ENCODE results near the gene VAMP1.

DNA sequence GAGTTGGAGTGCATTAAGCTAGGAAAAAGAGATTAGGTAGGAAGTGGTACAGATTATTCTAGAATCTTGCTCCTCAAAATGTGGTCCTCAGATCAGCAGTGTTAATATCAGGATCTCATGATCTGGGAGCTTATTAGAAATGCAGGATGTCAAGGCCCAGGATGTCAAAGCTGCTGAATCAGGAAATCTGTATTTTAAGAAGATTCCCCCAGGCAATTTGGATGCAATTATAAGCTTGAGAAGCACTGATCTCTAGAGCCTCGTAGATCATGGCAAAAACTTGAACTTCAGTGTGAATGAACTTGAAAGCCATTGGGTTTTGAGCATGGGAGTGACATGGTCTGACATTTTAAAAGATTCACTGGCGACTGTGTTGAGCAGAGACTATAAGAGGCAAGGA lies 30.0 kb upstream of the VAMP1 start:
- TF ChIP-seq JUNB (IDR thresholded peaks at IDR 0.05) (no peak), RAD21 (IDR thresholded peaks at IDR 0.05; ENCODE audit: insufficient read depth, low read depth, low read length) (no peak), NR2C2 (IDR thresholded peaks at IDR 0.05; ENCODE audit: borderline replicate concordance, control insufficient read depth, insufficient read length, low read depth) (no peak), EP300 (IDR thresholded peaks at IDR 0.05; ENCODE audit: borderline replicate concordance in 1 of 2, control insufficient read depth in 1 of 2, low read depth in 2 of 2, low read length in 2 of 2) (no peak), TCF12 (IDR thresholded peaks at IDR 0.05; ENCODE audit: low read depth, low read length) (no peak), ZZZ3 (IDR thresholded peaks at IDR 0.05; ENCODE audit: control insufficient read depth, insufficient read length, low read depth) (no peak), FOXM1 (IDR thresholded peaks at IDR 0.05; ENCODE audit: low read depth, low read length) (no peak), SIN3A (IDR thresholded peaks at IDR 0.05; ENCODE audit: low read depth, low read length) (no peak), YY1 (IDR thresholded peaks at IDR 0.05; ENCODE audit: low read depth, low read length) (no peak), TAF1 (IDR thresholded peaks at IDR 0.05; ENCODE audit: borderline replicate concordance, low read depth, low read length) (no peak), HCFC1 (IDR thresholded peaks at IDR 0.05; ENCODE audit: low read length) (no peak), SP1 (IDR thresholded peaks at IDR 0.05; ENCODE audit: low read depth, low read length) (no peak)
- TF ChIP-seq, protein P1, sequence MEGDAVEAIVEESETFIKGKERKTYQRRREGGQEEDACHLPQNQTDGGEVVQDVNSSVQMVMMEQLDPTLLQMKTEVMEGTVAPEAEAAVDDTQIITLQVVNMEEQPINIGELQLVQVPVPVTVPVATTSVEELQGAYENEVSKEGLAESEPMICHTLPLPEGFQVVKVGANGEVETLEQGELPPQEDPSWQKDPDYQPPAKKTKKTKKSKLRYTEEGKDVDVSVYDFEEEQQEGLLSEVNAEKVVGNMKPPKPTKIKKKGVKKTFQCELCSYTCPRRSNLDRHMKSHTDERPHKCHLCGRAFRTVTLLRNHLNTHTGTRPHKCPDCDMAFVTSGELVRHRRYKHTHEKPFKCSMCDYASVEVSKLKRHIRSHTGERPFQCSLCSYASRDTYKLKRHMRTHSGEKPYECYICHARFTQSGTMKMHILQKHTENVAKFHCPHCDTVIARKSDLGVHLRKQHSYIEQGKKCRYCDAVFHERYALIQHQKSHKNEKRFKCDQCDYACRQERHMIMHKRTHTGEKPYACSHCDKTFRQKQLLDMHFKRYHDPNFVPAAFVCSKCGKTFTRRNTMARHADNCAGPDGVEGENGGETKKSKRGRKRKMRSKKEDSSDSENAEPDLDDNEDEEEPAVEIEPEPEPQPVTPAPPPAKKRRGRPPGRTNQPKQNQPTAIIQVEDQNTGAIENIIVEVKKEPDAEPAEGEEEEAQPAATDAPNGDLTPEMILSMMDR (IDR thresholded peaks at IDR 0.05 in 2 of 3, conservative IDR thresholded peaks at IDR 0.05 in 1 of 3; ENCODE audit: control insufficient read depth in 2 of 3, extremely low read depth in 1 of 3, insufficient read depth in 1 of 3, low read depth in 3 of 3, low read length in 3 of 3) = no peak
- TF ChIP-seq, protein P2, sequence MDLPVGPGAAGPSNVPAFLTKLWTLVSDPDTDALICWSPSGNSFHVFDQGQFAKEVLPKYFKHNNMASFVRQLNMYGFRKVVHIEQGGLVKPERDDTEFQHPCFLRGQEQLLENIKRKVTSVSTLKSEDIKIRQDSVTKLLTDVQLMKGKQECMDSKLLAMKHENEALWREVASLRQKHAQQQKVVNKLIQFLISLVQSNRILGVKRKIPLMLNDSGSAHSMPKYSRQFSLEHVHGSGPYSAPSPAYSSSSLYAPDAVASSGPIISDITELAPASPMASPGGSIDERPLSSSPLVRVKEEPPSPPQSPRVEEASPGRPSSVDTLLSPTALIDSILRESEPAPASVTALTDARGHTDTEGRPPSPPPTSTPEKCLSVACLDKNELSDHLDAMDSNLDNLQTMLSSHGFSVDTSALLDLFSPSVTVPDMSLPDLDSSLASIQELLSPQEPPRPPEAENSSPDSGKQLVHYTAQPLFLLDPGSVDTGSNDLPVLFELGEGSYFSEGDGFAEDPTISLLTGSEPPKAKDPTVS (IDR thresholded peaks at IDR 0.05; ENCODE audit: low read depth, low read length) = no peak
